Neuron (in vitro differentiated cells): ENCODE results near the gene LDLRAD1.
"Not testable (repeated sequence)": the region's sequence is repeated elsewhere in the genome, so short reads cannot be mapped to it uniquely, and the experiment has no call there.

Source experiments
- H2AFZ ChIP-seq: one replicate; pipeline ENCODE4 v1.6.1; 2013; ENCODE audit warnings: low read depth, mild to moderate bottlenecking, inconsistent platforms, low read length, moderate library complexity
- H3K27me3 ChIP-seq: one replicate; pipeline ENCODE4 v1.6.1; 2013; ENCODE audit warnings: low read length; ENCODE audit not compliant: insufficient read depth
- H3K36me3 ChIP-seq: one replicate; pipeline ENCODE4 v1.6.1; 2013; ENCODE audit warnings: low read length; ENCODE audit not compliant: insufficient read depth
- H3K4me1 ChIP-seq: one replicate; pipeline ENCODE4 v1.6.1; 2013; ENCODE audit warnings: low read length; ENCODE audit not compliant: insufficient read depth
- H3K4me3 ChIP-seq: 2 replicates; pipeline ENCODE4 v1.5.1; 2013; ENCODE audit warnings: mild to moderate bottlenecking, low read length, moderate library complexity
- H3K9me3 ChIP-seq: one replicate; pipeline ENCODE4 v1.6.1; 2013; ENCODE audit warnings: low read length

Gene LDLRAD1

GRCh38 chr1:53995683-53996082 is 22.3 kb downstream of the LDLRAD1 start:
- no peaks in the 10 kb centered on the region for H3K36me3 ChIP-seq
- H3K4me3 ChIP-seq: no peak overlapping the region
- H3K27me3 ChIP-seq: no peaks in the 10 kb centered on the region
- no peaks in the 10 kb centered on the region for H3K4me1 ChIP-seq
- no peak overlapping the region for H2AFZ ChIP-seq
- no peaks in the 10 kb centered on the region for H3K9me3 ChIP-seq

- H3K4me1 ChIP-seq, H3K9me3 ChIP-seq, H3K4me3 ChIP-seq, H3K27me3 ChIP-seq, H3K36me3 ChIP-seq, H2AFZ ChIP-seq: not testable (repeated sequence)
Measured at GRCh38 chr1:53994516-53994915, 23.5 kb downstream of the LDLRAD1 start.

GRCh38 chr1:53992085-53992874 is 25.7 kb downstream of the LDLRAD1 start:
- H3K4me3 ChIP-seq: no peak overlapping the region
- H3K27me3 ChIP-seq: no peaks in the 10 kb centered on the region
- H3K36me3 ChIP-seq: no peaks in the 10 kb centered on the region
- no peaks in the 10 kb centered on the region for H3K4me1 ChIP-seq
- H3K9me3 ChIP-seq: no peaks in the 10 kb centered on the region
- no peak overlapping the region for H2AFZ ChIP-seq

- Histone ChIP-seq H3K36me3 (no peaks in the 10 kb centered on the region), H3K9me3 (no peaks in the 10 kb centered on the region), H3K27me3 (no peaks in the 10 kb centered on the region), H3K4me3 (no peak overlapping the region), H3K4me1 (no peaks in the 10 kb centered on the region), H2AFZ (no peak overlapping the region)
Measured at GRCh38 chr1:53987880-53988279, 30.1 kb downstream of the LDLRAD1 start.

GRCh38 chr1:53986458-53986857 is 31.5 kb downstream of the LDLRAD1 start:
- H3K9me3 ChIP-seq: no peaks in the 10 kb centered on the region
- H3K4me3 ChIP-seq: no peak overlapping the region
- H3K4me1 ChIP-seq: peaks cover 8% of the 10 kb centered on the region
- no peaks in the 10 kb centered on the region for H3K36me3 ChIP-seq
- no peak overlapping the region for H2AFZ ChIP-seq
- no peaks in the 10 kb centered on the region for H3K27me3 ChIP-seq

GRCh38 chr1:53984726-53985125 is 33.3 kb downstream of the LDLRAD1 start:
- Histone ChIP-seq H2AFZ (no peak overlapping the region), H3K4me1 (peaks cover 8% of the 10 kb centered on the region), H3K4me3 (no peak overlapping the region), H3K9me3 (no peaks in the 10 kb centered on the region), H3K36me3 (no peaks in the 10 kb centered on the region), H3K27me3 (no peaks in the 10 kb centered on the region)

GRCh38 chr1:53982763-53983104 is 35.3 kb downstream of the LDLRAD1 start:
- H3K4me1 ChIP-seq: peaks cover 8% of the 10 kb centered on the region
- no peaks in the 10 kb centered on the region for H3K9me3 ChIP-seq
- no peaks in the 10 kb centered on the region for H3K36me3 ChIP-seq
- no peaks in the 10 kb centered on the region for H3K27me3 ChIP-seq
- peak overlapping the region; percentile 8 for H3K4me3 ChIP-seq
- H2AFZ ChIP-seq: peak overlapping the region; percentile 64

- Histone ChIP-seq H3K27me3 (no peaks in the 10 kb centered on the region), H3K4me1 (peaks cover 8% of the 10 kb centered on the region), H2AFZ (peak overlapping the region; percentile 64), H3K36me3 (no peaks in the 10 kb centered on the region), H3K4me3 (peak overlapping the region; percentile 8), H3K9me3 (no peaks in the 10 kb centered on the region)
Measured at GRCh38 chr1:53982034-53982762, 35.8 kb downstream of the LDLRAD1 start.

- H2AFZ ChIP-seq: no peak overlapping the region
- no peaks in the 10 kb centered on the region for H3K36me3 ChIP-seq
- no peaks in the 10 kb centered on the region for H3K9me3 ChIP-seq
- no peaks in the 10 kb centered on the region for H3K27me3 ChIP-seq
- H3K4me1 ChIP-seq: peaks cover 8% of the 10 kb centered on the region
- H3K4me3 ChIP-seq: no peak overlapping the region
Measured at GRCh38 chr1:53981220-53981619, 36.8 kb downstream of the LDLRAD1 start.

- Histone ChIP-seq H3K36me3 (peaks cover under 1% of the 10 kb centered on the region), H3K9me3 (no peaks in the 10 kb centered on the region), H3K4me1 (peaks cover 8% of the 10 kb centered on the region), H3K4me3 (no peak overlapping the region), H3K27me3 (no peaks in the 10 kb centered on the region), H2AFZ (no peak overlapping the region)
Measured at GRCh38 chr1:53979712-53980450, 38.1 kb downstream of the LDLRAD1 start.

GRCh38 chr1:53975861-53976260 is 42.1 kb downstream of the LDLRAD1 start:
- Histone ChIP-seq H3K4me1 (no peaks in the 10 kb centered on the region), H2AFZ (no peak overlapping the region), H3K27me3 (no peaks in the 10 kb centered on the region), H3K4me3 (no peak overlapping the region), H3K36me3 (peaks cover 10% of the 10 kb centered on the region), H3K9me3 (no peaks in the 10 kb centered on the region)

- Histone ChIP-seq H3K9me3 (no peaks in the 10 kb centered on the region), H3K4me1 (no peaks in the 10 kb centered on the region), H3K4me3 (no peak overlapping the region), H3K27me3 (no peaks in the 10 kb centered on the region), H2AFZ (no peak overlapping the region), H3K36me3 (peaks cover 42% of the 10 kb centered on the region)
Measured at GRCh38 chr1:53971718-53972117, 46.3 kb downstream of the LDLRAD1 start.

GRCh38 chr1:53969323-53969722 is 48.7 kb downstream of the LDLRAD1 start:
- not testable (repeated sequence) for H3K4me3 ChIP-seq, H3K9me3 ChIP-seq, H2AFZ ChIP-seq, H3K27me3 ChIP-seq, H3K4me1 ChIP-seq
- H3K36me3 ChIP-seq: peaks cover 57% of the 10 kb centered on the region
